K562 (cell line): ENCODE results near the gene HSPA5. TPM values are rescaled to one million over a fixed set of nuclear protein-coding genes. Genes with fewer than 3 reads are reported as not detected.

Source experiments
- C11orf30 ChIP-seq: fragments of 450-650 bp; IDR thresholded peaks from 2 replicates; pipeline ENCODE4 v1.6.1; 2016; ENCODE audit warnings: low read depth, mild to moderate bottlenecking
- CBX2 ChIP-seq: fragments of 200-600 bp; sonication (generic); IDR thresholded peaks from one replicate; pipeline ENCODE4 v1.6.1; 2012; ENCODE audit warnings: mild to moderate bottlenecking, low read length, inconsistent platforms; ENCODE audit not compliant: insufficient read depth, poor library complexity, severe bottlenecking
- ELF1 ChIP-seq: fragments of 200-800 bp; sonication (Bioruptor generic); IDR thresholded peaks from 2 replicates; pipeline ENCODE4 v1.6.1; 2016; ENCODE audit warnings: missing genetic modification characterization, missing compliant biosample characterization
- ETV1 ChIP-seq: fragments of 450-650 bp; conservative IDR thresholded peaks from 2 replicates; pipeline ENCODE4 v1.6.1; 2016; ENCODE audit warnings: missing genetic modification characterization, control low read depth, low read depth, missing compliant biosample characterization
- KAT2B ChIP-seq: IDR thresholded peaks from one replicate; pipeline ENCODE4 v1.6.1; 2012; ENCODE audit warnings: low read depth, mild to moderate bottlenecking, control low read depth, inconsistent platforms, low read length, moderate library complexity
- MCM7 ChIP-seq, 2 experiments: fragments of 450-650 bp; IDR thresholded peaks; 2 replicates each; pipeline ENCODE4 v1.6.1; 2016 to 2018
- NCOA4 ChIP-seq: fragments of 450-650 bp; IDR thresholded peaks from 2 replicates; pipeline ENCODE4 v1.6.1; 2018; ENCODE audit warnings: mild to moderate bottlenecking; ENCODE audit not compliant: partially characterized antibody
- OTX1 ChIP-seq: fragments of 450-650 bp; formaldehyde crosslinking; IDR thresholded peaks from 2 replicates; pipeline ENCODE4 v1.4.0; 2022; ENCODE audit warnings: mild to moderate bottlenecking
- RBM25 ChIP-seq: fragments of 200-400 bp; formaldehyde crosslinking; IDR thresholded peaks from 2 replicates; pipeline ENCODE4 v1.6.1; 2018; ENCODE audit warnings: low read length, low read depth, moderate library complexity; ENCODE audit not compliant: severe bottlenecking
- RCOR1 ChIP-seq, 2 experiments: IDR thresholded peaks; 2 replicates each; pipeline ENCODE4 v1.6.1; 2012; ENCODE audit warnings: low read depth in 2 of 2, low read length in 2 of 2, borderline replicate concordance in 1 of 2, improper control_type of control experiment in 1 of 2
- TAF7 ChIP-seq: fragments of 450-650 bp; IDR thresholded peaks from 2 replicates; pipeline ENCODE4 v1.6.1; 2016; ENCODE audit warnings: missing genetic modification characterization, missing compliant biosample characterization
- TCF7 ChIP-seq: sonication (generic); IDR thresholded peaks from 2 replicates; pipeline ENCODE4 v1.6.1; 2016; ENCODE audit warnings: antibody characterized with exemption, borderline replicate concordance
- TEAD2 ChIP-seq: fragments of 450-650 bp; IDR thresholded peaks from 2 replicates; pipeline ENCODE4 v1.6.1; 2016; ENCODE audit warnings: missing genetic modification characterization, control low read depth, missing compliant biosample characterization
- ZBTB8A ChIP-seq: fragments of 450-650 bp; IDR thresholded peaks from 2 replicates; pipeline ENCODE4 v1.6.1; 2018; ENCODE audit warnings: mild to moderate bottlenecking, moderate library complexity; ENCODE audit not compliant: partially characterized antibody
- ZKSCAN3 ChIP-seq: fragments of 250-450 bp; sonication (Bioruptor Pico); IDR thresholded peaks from 2 replicates; pipeline ENCODE4 v1.4.0; 2020
- ZNF121 ChIP-seq: sonication (generic); formaldehyde crosslinking; conservative IDR thresholded peaks from 2 replicates; pipeline ENCODE4 v1.8.0; 2022; ENCODE audit warnings: missing genetic modification reagents
- ZNF3 ChIP-seq: fragments of 250-450 bp; sonication (Bioruptor Pico); IDR thresholded peaks from 2 replicates; pipeline ENCODE4 v1.5.0; 2021; ENCODE audit warnings: mild to moderate bottlenecking, moderate library complexity
- ZNF324 ChIP-seq: fragments of 250-450 bp; sonication (Bioruptor Pico); IDR thresholded peaks from 2 replicates; pipeline ENCODE4 v1.4.0; 2020; ENCODE audit warnings: mild to moderate bottlenecking
- ZNF408 ChIP-seq: fragments of 250-450 bp; sonication (Bioruptor Pico); IDR thresholded peaks from 2 replicates; pipeline ENCODE4 v1.4.0; 2020; ENCODE audit warnings: low read depth, mild to moderate bottlenecking, moderate library complexity
- polyA plus RNA-seq, 8 experiments: library from polyadenylated mRNA; depleted of rRNA in 4 of 8; stranded (reverse) in 5 of 8; unstranded in 3 of 8; fragments of >200 nt; fragmentation: Nextera tagmentation in 2 of 8; fragmentation: Illumina TruSeq in 1 of 8; extraction: Ambion mirVana in 2 of 8; extraction: Trizol in 1 of 8; gene quantifications; 2 replicates each; pipeline versions ENCODE4 v1.2.1 to v1.2.3, GENCODE V29; 2011 to 2014; ENCODE audit warnings: inconsistent platforms in 1 of 8, missing spikeins in 1 of 8
- total RNA-seq, 7 experiments: library from RNA; depleted of rRNA in 6 of 7; stranded (reverse); fragments of >200 nt in 6 of 7; fragmentation: Illumina TruSeq in 2 of 7; extraction: Trizol in 2 of 7; gene quantifications; 2 replicates each; pipeline versions ENCODE4 v1.2.1 to v1.2.3, GENCODE V29; 2011 to 2021; ENCODE audit warnings: low replicate concordance in 1 of 7
- TF ChIP-seq, protein P1 (sequence below): fragments of 250-450 bp; sonication (Bioruptor Pico); IDR thresholded peaks from 2 replicates; pipeline ENCODE4 v1.4.0; 2020; ENCODE audit warnings: mild to moderate bottlenecking, moderate library complexity, borderline replicate concordance
- TF ChIP-seq, protein P2 (sequence below): fragments of 450-650 bp; IDR thresholded peaks from 2 replicates; pipeline ENCODE4 v1.6.1; 2014; ENCODE audit warnings: low read depth, mild to moderate bottlenecking, moderate library complexity, borderline replicate concordance
- TF ChIP-seq, protein P3 (sequence below): IDR thresholded peaks from 2 replicates; pipeline ENCODE4 v1.6.1; 2014; ENCODE audit warnings: antibody characterized with exemption
- TF ChIP-seq, protein P4 (sequence below): fragments of 250-450 bp; sonication (Bioruptor Pico); IDR thresholded peaks from 2 replicates; pipeline ENCODE4 v1.9.0; 2021; ENCODE audit warnings: mild to moderate bottlenecking, inconsistent platforms

Gene HSPA5
- total and polyA plus RNA-seq, 9 of the 15 experiments (the other 6 are each of a cell fraction or from before 2014, with no cell fraction given): 48.0 to 265 (median 113) TPM

DNA sequence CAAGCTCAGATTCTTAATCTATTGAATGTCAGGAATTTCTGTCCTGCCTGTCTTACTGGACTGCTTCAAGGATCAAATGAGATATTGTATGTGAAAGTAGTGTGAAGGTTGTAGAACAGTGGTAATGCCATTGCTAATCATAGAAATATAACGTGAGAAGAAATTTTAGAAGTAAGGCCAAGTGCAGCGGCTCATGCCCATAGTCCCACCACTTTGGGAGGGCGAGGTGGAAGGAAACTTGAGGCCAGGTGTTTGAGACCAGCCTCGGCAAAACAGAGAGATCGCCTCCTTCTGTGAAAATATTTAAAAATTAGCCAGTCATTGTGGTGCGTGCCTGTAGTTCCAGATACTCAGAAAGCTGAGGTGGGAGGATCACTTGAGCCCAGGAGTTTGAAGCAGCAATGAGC is 5.1 kb upstream of the HSPA5 start (continued):
- no peak for TF ChIP-seq ZBTB8A
- TF ChIP-seq, protein P1, sequence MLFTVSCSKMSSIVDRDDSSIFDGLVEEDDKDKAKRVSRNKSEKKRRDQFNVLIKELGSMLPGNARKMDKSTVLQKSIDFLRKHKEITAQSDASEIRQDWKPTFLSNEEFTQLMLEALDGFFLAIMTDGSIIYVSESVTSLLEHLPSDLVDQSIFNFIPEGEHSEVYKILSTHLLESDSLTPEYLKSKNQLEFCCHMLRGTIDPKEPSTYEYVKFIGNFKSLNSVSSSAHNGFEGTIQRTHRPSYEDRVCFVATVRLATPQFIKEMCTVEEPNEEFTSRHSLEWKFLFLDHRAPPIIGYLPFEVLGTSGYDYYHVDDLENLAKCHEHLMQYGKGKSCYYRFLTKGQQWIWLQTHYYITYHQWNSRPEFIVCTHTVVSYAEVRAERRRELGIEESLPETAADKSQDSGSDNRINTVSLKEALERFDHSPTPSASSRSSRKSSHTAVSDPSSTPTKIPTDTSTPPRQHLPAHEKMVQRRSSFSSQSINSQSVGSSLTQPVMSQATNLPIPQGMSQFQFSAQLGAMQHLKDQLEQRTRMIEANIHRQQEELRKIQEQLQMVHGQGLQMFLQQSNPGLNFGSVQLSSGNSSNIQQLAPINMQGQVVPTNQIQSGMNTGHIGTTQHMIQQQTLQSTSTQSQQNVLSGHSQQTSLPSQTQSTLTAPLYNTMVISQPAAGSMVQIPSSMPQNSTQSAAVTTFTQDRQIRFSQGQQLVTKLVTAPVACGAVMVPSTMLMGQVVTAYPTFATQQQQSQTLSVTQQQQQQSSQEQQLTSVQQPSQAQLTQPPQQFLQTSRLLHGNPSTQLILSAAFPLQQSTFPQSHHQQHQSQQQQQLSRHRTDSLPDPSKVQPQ (CRISPR knock-in tag): no peak
- no peak for TF ChIP-seq RBM25
- no peak for TF ChIP-seq ZNF324 (CRISPR knock-in tag)
- no peak for TF ChIP-seq MCM7 (IDR thresholded peaks at IDR 0.05)
- TF ChIP-seq, protein P2, sequence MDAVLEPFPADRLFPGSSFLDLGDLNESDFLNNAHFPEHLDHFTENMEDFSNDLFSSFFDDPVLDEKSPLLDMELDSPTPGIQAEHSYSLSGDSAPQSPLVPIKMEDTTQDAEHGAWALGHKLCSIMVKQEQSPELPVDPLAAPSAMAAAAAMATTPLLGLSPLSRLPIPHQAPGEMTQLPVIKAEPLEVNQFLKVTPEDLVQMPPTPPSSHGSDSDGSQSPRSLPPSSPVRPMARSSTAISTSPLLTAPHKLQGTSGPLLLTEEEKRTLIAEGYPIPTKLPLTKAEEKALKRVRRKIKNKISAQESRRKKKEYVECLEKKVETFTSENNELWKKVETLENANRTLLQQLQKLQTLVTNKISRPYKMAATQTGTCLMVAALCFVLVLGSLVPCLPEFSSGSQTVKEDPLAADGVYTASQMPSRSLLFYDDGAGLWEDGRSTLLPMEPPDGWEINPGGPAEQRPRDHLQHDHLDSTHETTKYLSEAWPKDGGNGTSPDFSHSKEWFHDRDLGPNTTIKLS: no peak
- no peak for TF ChIP-seq ZKSCAN3 (CRISPR knock-in tag)
- no peak for TF ChIP-seq OTX1 (CRISPR knock-in tag)
- no peak for TF ChIP-seq CBX2
- no peak for TF ChIP-seq TEAD2
- TF ChIP-seq ZNF3 (CRISPR knock-in tag): no peak
- TF ChIP-seq ZNF408 (CRISPR knock-in tag): no peak
- TF ChIP-seq TAF7: peak; percentile 52; the same call in 1 of the 2 replicates
- no peak for TF ChIP-seq TCF7
- no peak for TF ChIP-seq C11orf30
- TF ChIP-seq RCOR1 (IDR thresholded peaks at IDR 0.05; ENCODE audit: borderline replicate concordance in 1 of 2, low read depth in 2 of 2, low read length in 2 of 2): peak in 1 of 2 experiments; percentile 32; a peak in 1 of 4 replicates
- TF ChIP-seq NCOA4: no peak
- no peak for TF ChIP-seq ETV1
- TF ChIP-seq ELF1 (tag): no peak
- TF ChIP-seq, protein P3, sequence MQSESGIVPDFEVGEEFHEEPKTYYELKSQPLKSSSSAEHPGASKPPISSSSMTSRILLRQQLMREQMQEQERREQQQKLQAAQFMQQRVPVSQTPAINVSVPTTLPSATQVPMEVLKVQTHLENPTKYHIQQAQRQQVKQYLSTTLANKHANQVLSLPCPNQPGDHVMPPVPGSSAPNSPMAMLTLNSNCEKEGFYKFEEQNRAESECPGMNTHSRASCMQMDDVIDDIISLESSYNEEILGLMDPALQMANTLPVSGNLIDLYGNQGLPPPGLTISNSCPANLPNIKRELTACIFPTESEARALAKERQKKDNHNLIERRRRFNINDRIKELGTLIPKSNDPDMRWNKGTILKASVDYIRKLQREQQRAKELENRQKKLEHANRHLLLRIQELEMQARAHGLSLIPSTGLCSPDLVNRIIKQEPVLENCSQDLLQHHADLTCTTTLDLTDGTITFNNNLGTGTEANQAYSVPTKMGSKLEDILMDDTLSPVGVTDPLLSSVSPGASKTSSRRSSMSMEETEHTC: no peak
- no peak for TF ChIP-seq KAT2B
- TF ChIP-seq, protein P4, sequence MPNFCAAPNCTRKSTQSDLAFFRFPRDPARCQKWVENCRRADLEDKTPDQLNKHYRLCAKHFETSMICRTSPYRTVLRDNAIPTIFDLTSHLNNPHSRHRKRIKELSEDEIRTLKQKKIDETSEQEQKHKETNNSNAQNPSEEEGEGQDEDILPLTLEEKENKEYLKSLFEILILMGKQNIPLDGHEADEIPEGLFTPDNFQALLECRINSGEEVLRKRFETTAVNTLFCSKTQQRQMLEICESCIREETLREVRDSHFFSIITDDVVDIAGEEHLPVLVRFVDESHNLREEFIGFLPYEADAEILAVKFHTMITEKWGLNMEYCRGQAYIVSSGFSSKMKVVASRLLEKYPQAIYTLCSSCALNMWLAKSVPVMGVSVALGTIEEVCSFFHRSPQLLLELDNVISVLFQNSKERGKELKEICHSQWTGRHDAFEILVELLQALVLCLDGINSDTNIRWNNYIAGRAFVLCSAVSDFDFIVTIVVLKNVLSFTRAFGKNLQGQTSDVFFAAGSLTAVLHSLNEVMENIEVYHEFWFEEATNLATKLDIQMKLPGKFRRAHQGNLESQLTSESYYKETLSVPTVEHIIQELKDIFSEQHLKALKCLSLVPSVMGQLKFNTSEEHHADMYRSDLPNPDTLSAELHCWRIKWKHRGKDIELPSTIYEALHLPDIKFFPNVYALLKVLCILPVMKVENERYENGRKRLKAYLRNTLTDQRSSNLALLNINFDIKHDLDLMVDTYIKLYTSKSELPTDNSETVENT (CRISPR knock-in tag): no peak
- TF ChIP-seq ZNF121: no peak
